Measurements from ENCODE around the gene RAB23.

GRCh38 chr6:57162028-57162427 is 60.1 kb downstream of the RAB23 start:
- TF ChIP-seq GATA2 (IDR thresholded peaks at IDR 0.05; ENCODE audit: low read depth, low read length) (no peak), GATA3 (IDR thresholded peaks at IDR 0.05; ENCODE audit: low read depth, low read length) (no peak)

Measured in SH-SY5Y (cell line).